ENCODE data around the gene XPO5. TPM values are rescaled to one million over a fixed set of nuclear protein-coding genes. Genes with fewer than 3 reads are reported as not detected.
"Not testable (repeated sequence)": the region's sequence is repeated elsewhere in the genome, so short reads cannot be mapped to it uniquely, and the experiment has no call there.

Gene XPO5
- total RNA-seq, 1 donor from 2014 or later = 13.1 TPM

GRCh38 chr6:43589564-43589963, 13.7 kb upstream of the XPO5 start:
- ATAC-seq = not testable (repeated sequence)

GRCh38 chr6:43588194-43588593, 12.4 kb upstream of the XPO5 start:
- no peak for ATAC-seq
- no peak for DNase-seq
- intact Hi-C loops (cut with micrococcal nuclease) = no loop called here

More at GRCh38 chr6:43589564-43589963, 13.7 kb upstream of the XPO5 start:
- intact Hi-C loops (cut with micrococcal nuclease); DNase-seq: not testable (repeated sequence)

GRCh38 chr6:43584892-43585570, 9.2 kb upstream of the XPO5 start:
- DNase-seq (no peak), ATAC-seq (no peak)
- intact Hi-C loops (cut with micrococcal nuclease) = no loop called here

GRCh38 chr6:43582911-43583310, 7.1 kb upstream of the XPO5 start:
- ATAC-seq (no peak), DNase-seq (no peak)
- intact Hi-C loops (cut with micrococcal nuclease) = no loop called here

DNA sequence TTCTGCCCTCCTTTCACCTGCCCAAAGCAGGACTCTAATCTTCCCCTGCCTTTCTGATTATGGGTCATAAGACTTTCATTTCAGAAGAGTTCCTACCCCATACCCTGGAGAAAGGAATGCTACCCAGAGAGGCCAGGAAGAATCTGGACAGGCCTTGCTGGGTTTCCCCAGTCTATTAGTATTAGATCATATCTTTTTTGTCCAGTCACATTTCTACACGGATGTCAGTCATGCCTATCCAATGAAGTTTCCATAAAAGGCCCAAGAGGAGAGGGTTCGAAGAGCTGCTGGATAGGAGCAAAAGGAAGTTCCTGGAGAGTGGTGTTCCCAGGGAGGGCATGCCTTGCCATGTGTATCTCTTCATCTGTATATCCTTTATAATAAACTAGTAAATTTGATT, 3.3 kb upstream of the XPO5 start:
- DNase-seq (no peak), ATAC-seq (no peak)
- intact Hi-C loops (cut with micrococcal nuclease) = no loop called here

- ATAC-seq (no peak), DNase-seq (no peak)
- intact Hi-C loops (cut with micrococcal nuclease) = no loop called here
Measured at GRCh38 chr6:43578748-43579147, 2.9 kb upstream of the XPO5 start.

- intact Hi-C loops (cut with micrococcal nuclease) = no loop called here
- DNase-seq (peak; percentile 66), ATAC-seq (peak; percentile 56)
Measured at GRCh38 chr6:43575105-43575771, 600 bp downstream of the XPO5 start.

DNA sequence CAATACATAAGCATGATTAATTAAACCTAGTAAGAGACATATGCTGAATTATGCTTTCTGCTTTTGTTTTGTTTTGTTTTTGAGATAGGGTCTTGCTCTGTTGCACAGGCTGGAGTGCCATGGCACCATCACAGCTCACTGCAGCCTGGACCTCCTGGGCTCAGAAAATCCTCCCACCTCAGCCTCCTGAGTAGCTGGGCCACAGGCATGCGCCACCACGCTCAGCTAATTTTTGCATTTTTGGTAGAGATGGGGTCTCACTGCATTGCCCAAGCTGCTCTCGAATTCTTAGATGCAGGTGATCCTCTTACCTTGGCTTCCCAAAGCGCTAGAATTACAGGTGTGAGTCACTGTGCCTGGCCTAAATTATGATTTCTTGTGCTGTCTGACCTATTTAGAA, 3.8 kb downstream of the XPO5 start:
- no peak for DNase-seq
- ATAC-seq = no peak
- intact Hi-C loops (cut with micrococcal nuclease) = no loop called here

DNA sequence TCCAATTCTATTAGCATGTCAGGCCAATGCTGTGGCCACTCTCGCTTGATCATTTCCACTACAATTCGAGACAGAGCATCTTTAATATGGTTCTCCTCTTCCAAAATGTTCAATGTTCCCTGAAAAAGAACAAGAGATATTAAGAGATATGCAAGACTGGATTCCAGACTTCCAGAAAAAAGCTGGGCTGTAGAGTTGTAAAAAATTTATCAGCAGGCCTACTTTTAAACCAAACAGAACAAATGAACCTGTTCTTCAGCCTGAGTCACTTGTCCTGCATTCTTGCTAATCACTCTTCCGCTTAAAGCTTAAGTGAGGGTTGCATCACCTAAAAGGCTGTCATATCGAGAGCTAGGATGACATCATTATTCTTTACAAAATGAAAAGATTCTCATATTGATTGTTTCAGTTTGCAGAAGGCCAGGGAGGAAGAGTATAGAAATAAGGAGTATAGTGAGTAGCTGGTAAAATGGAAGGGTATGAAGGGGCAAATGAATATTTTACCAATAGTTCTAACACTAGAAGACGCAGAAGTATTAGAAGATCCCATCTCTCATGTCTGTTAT, 4.9 kb downstream of the XPO5 start:
- intact Hi-C loops (cut with micrococcal nuclease) = no loop called here
- no peak for ATAC-seq
- DNase-seq = no peak

GRCh38 chr6:43559328-43559727, 16.5 kb downstream of the XPO5 start:
- DNase-seq (no peak), ATAC-seq (no peak)
- intact Hi-C loops (cut with micrococcal nuclease) = no loop called here

GRCh38 chr6:43557620-43558019, 18.2 kb downstream of the XPO5 start:
- ATAC-seq; intact Hi-C loops (cut with micrococcal nuclease); DNase-seq: not testable (repeated sequence)

DNA sequence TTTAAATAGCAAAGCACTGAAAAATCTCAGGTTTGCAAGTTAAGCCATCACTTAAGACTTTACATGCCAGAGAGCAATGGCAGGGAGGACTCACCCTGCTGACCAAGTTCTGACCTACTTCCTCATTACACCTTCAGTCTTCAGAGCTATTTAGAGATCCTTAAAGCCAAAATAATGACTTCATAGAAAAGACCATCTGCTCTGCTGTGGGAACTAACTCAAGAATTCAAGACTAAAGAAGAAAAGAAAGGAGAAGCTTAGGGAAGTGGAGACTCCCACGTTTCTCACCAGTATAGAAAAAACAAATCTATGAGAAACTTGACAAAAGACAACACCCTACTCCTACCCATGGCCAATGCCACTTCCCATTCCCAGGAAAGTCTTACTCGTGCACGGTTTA, 28.6 kb downstream of the XPO5 start:
- DNase-seq (no peak), ATAC-seq (no peak)
- intact Hi-C loops (cut with micrococcal nuclease) = no loop called here

DNA sequence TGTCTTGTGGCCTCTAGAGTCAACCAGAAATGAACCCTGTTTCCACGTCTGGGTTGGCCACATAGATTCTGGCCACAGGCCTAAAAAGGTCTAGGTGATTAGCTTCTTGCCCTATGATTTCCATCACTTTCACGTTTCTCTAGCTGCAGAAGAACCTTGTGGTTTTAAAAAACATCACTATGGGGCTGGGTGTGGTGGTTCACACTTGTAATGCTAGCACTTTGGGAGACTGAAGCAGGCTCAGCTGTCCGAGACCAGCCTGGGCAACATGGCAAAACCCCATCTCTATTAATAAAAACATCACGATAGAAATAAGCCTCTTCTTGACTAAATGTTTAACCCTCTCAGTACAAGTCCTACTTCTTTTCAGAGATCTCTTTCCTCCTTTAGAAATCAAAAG, 31.4 kb downstream of the XPO5 start:
- no peak for ATAC-seq
- intact Hi-C loops (cut with micrococcal nuclease) = no loop called here
- no peak for DNase-seq

GRCh38 chr6:43541774-43542471, 33.9 kb downstream of the XPO5 start:
- intact Hi-C loops (cut with micrococcal nuclease) = no loop called here
- DNase-seq (no peak), ATAC-seq (no peak)

- intact Hi-C loops (cut with micrococcal nuclease) = no loop called here
- DNase-seq = no peak
- no peak for ATAC-seq
Measured at GRCh38 chr6:43540507-43540906, 35.3 kb downstream of the XPO5 start.

DNA sequence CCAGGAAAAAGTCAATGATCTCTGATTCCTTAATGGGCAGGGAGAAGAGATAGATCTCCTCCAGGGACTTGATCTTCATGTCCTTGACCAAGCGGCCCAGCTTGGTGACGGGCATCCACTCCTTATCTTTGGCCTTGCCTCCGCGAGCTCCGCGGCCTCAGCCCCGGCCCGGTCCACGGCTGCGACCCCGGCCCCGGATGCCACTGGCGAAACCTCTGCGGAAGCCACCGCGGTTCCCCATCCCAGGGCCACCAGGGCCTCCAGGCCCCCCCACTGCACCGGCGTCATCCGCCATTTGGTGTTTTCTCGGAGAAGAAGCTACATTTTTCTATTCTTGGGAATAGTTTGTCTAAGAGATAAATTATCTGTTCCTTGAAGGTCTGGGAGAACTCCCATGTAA, 36.4 kb downstream of the XPO5 start:
- intact Hi-C loops (cut with micrococcal nuclease); ATAC-seq; DNase-seq: not testable (repeated sequence)

DNA sequence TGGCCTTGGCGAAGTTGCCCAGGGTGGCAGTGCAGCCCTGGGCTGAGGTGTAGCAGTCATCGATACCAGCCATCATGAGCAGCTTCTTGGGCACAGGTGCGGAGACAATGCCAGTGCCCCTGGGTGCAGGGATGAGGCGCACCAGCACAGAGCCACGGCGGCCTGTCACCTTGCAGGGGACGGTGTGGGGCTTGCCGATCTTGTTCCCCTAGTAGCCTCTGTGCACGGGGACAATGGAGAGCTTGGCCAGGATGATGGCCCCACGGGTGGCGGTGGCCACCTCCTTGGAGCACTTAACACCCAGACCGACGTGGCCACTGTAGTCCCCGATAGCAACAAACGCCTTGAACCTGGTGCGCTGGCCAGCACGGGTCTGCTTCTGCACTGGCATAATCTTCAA, 36.9 kb downstream of the XPO5 start:
- DNase-seq; intact Hi-C loops (cut with micrococcal nuclease); ATAC-seq: not testable (repeated sequence)

DNA sequence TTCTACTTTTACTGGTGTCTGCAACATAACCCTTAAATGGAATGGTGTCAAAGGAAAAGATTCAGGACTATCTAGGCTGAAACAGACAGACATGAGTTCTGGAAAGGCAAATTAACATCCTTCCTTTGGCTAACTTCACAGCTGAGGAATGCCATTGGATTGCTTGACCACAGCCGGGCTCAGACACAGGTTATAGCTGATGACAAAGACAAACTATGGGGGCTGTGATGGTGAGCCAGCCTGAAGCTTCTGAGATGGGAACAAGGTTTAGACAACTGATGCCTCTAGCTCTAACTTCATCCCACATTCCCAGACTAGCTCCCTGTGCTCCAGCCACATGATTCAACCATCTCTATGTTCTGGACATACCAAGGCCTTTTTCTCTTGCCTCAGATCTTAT, 43.6 kb downstream of the XPO5 start:
- DNase-seq = no peak
- ATAC-seq = no peak
- intact Hi-C loops (cut with micrococcal nuclease) = no loop called here

GRCh38 chr6:43524483-43524961, 51.3 kb downstream of the XPO5 start:
- DNase-seq (no peak), ATAC-seq (no peak)
- intact Hi-C loops (cut with micrococcal nuclease) = no loop called here

- DNase-seq = no peak
- intact Hi-C loops (cut with micrococcal nuclease) = no loop called here
- ATAC-seq = no peak
Measured at GRCh38 chr6:43523284-43523683, 52.6 kb downstream of the XPO5 start.
